GM12865 (cell line): ENCODE measurements around the gene TMCC2.

Source experiments
- DNase-seq: peaks from one replicate; pipeline ENCODE4 v3.0.0; 2010; ENCODE audit warnings: low read depth
- H3K4me3 ChIP-seq: 2 replicates; pipeline ENCODE4 v1.5.1; 2011; ENCODE audit warnings: mild to moderate bottlenecking, low read depth, low read length, control low read depth
- TF ChIP-seq, protein P1 (sequence below): IDR thresholded peaks from 2 replicates; pipeline ENCODE4 v1.5.1; 2011; ENCODE audit warnings: low read length, control low read depth, low read depth, inconsistent platforms; ENCODE audit not compliant: insufficient read depth; ENCODE audit errors: missing control alignments

The TMCC2 gene

DNA sequence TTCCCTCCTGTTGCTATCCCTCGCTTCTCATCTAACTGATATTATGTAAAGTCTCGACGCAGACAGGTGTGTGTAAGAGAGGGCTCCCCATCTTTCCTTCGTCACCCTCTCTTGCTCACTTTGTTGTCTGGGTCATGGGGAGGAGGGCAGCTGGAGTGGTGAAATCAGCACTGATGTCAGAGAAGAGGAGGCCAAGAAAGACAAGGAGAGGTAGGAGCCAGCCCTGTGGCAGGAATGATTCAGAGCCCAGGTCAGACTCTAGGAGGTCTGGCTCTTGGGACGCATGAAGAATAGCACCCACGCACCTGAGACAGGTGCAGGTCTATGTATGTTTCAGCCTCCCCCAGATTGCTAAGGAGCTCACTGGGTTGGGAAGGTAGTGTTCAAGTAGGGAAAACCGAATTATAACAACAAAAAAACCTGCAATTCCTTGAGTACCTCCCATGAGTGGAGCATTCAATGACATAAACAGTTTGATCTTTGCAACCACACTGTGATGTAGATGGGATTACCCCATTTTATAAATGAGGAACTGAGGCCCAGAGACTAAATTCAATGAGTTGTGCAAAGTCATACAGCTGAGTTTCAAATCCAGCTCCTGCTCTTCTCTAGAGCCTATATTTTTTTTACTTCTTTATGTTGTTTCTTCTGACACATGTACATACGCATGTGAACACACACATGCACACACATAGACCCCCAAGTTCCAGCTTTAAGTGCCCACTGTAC is 83.4 kb downstream of the TMCC2 start:
- no peak overlapping the region for H3K4me3 ChIP-seq
- TF ChIP-seq, protein P1, sequence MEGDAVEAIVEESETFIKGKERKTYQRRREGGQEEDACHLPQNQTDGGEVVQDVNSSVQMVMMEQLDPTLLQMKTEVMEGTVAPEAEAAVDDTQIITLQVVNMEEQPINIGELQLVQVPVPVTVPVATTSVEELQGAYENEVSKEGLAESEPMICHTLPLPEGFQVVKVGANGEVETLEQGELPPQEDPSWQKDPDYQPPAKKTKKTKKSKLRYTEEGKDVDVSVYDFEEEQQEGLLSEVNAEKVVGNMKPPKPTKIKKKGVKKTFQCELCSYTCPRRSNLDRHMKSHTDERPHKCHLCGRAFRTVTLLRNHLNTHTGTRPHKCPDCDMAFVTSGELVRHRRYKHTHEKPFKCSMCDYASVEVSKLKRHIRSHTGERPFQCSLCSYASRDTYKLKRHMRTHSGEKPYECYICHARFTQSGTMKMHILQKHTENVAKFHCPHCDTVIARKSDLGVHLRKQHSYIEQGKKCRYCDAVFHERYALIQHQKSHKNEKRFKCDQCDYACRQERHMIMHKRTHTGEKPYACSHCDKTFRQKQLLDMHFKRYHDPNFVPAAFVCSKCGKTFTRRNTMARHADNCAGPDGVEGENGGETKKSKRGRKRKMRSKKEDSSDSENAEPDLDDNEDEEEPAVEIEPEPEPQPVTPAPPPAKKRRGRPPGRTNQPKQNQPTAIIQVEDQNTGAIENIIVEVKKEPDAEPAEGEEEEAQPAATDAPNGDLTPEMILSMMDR = no peak
- DNase-seq = no peak

DNA sequence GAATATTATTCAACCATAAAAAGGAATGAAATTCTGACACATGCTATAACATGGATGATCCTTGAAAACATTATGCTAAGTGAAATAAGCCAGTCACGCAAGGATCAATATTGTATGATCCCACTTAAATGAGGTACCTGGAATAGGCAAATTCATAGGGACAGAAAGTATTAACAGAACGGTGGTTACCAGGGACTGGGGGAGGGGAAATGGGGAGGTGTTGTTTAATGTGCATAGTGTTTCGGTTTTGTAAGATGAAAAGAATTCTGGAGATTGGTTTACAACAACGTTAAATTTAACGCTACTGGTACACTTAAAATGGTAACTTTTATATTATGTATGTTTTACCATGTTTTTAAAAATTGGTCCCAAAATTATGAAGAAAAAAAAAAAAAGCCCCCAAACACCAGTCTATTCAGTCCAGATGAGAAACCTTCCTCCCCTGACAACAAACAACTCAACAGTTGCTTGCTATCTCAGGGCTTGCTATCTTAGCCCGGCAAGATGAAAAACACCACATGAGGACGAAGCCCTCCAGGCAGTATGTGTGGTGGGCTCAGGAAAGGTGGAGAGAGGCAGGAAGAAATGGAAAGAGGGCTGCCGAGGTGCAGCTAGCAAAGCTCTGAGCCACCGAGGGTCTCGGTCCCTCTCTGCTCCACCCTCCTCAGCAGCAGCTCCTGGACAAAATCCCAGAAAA is 85.3 kb downstream of the TMCC2 start:
- no peak for DNase-seq
- peak overlapping the region; percentile 1; the same call in 1 of the 2 replicates for H3K4me3 ChIP-seq
- TF ChIP-seq, protein P1 = no peak

DNA sequence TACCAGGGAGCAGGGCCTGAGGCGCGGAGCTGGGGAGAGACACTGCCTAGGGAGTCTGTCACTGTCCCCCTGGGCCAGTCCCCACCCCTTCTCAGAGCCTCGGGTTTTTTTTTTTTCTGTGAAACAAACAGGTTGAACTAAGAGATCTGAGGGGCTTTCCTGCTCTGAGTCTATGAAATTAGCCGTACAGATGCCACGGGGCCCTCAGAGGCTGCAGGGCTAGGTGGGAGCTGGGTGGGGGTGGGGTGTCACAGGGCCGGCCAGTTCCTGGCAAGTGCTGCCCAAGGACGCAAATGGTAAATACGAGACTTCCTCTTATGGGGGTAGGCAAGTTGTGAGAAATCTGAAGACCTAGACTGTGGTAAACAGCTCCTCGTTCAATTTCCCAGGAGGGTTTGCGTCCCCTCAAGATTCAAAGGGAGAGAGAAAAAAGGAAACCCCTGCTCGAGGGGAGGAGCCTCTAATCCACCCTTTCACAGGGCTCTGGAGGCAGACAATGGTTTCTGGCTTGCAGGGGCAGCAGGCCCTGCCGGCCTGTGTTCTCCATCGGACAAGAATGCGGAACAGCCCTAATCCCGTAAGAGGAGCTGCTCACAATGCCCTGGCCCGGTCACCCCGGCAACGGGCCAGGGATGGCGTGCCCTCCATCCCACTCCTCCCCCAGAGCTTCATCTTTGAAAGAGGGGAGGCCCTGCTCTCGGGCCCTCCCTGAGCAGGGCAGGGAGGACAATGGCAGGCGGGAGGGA is 86.0 kb downstream of the TMCC2 start:
- H3K4me3 ChIP-seq = peak overlapping the region; percentile 10
- TF ChIP-seq, protein P1 = no peak
- DNase-seq = peak; percentile 79

DNA sequence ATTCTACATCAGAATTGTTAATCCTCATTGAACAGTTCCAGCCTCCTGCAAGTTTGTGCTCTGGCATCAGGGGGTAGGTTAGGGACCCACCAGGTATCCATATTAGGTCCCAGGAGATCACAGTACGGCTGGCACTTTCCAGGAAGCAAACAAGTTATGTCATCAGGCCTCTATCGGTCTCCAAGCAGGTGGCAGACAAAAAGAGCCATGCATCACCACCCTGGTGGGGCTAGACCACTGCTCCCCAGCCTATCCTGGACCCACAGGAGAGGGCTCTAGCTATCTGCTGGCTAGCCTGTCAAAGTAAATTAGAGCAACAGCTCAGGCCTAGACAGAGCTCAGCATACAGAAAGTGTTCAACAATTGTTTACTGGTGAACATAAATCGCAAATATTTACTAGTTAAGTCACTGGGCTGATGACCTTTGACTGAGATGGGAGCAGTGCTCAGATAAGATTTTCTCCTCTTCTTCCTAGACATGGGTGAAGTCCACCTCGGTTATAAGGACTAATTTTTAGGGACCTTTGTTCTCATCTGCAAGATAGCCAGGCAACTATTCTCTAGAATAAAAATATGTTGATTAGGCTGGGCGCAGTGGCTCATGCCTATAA is 87.4 kb downstream of the TMCC2 start:
- H3K4me3 ChIP-seq = no peak overlapping the region
- TF ChIP-seq, protein P1 = no peak
- no peak for DNase-seq

DNA sequence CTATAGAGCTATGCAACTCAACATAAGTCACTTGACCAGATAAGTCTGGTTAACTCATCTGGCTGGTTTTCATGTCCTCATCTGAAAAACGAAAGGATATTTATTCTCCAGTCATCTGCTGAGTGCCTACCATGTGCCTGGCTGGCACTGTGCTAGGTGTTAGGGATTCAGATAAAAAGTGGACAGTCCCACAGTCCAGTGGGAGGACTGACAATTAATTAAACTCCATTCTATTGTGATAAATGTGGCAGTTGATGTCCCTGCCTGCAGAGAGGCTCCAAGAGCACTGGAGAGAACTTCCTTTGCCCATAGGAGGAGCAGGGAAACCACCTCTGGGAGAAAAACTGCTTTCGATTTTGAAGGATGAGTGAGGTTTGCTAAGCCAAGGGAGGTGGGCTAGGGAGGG is 88.4 kb downstream of the TMCC2 start:
- TF ChIP-seq, protein P1 = no peak
- H3K4me3 ChIP-seq = no peak overlapping the region
- DNase-seq = no peak

DNA sequence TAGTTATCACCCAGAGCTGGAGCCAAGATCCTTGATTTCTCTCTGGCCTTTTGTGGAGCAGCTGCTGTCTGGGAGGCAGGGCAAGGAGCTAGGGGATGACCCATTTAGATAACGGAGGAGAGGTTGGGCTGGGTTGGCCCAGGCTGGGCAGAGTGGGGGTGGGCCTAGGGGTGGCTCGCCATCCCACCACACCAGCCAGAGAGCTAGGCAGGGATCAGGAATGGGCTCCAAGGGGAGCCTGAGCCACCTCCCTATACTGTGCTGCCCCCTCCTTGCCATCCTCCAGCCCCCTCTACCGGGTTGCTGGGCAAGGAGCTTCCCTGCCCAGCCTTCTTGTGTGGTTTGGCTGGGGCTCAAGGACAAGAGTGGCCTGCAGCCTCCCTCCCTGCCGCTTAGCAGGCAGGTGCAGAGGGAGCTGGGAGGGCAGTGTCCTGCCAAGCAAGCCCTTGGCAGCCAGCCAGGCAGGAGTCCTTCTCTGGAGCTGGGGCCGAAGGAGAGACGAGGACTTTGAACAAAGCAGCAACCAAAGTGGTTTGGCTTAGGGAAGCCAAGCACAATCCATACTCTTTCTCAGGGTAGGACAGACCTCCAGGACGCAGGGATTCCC is 89.7 kb downstream of the TMCC2 start:
- H3K4me3 ChIP-seq = no peak overlapping the region
- TF ChIP-seq, protein P1 = no peak
- no peak for DNase-seq
